ENCODE data around the gene VSTM4. TPM values are rescaled to one million over a fixed set of nuclear protein-coding genes. Genes with fewer than 3 reads are reported as not detected.

Gene VSTM4
- total RNA-seq, 3 donors from 2014 or later (not counting 1 experiment from before 2014, with no cell fraction given), result 0.38 to 0.57 (median 0.45) TPM

- intact Hi-C loops (cut with micrococcal nuclease), result no loop called here
- H3K36me3 Mint-ChIP-seq, result no peaks in the 10 kb centered on the region
- H3K27me3 ChIP-seq (ENCODE audit: control insufficient read depth, insufficient read depth, low read length), result no peaks in the 10 kb centered on the region
These were observed 147.3 kb downstream of the VSTM4 start for GRCh38 chr10:48968036-48968435.

GRCh38 chr10:48965460-48965859 lies 149.9 kb downstream of the VSTM4 start:
- Mint-ChIP-seq H3K27ac (no peak overlapping the region), H3K36me3 (no peaks in the 10 kb centered on the region), H3K4me1 (no peaks in the 10 kb centered on the region), H3K9me3 (no peaks in the 10 kb centered on the region), H3K27me3 (ENCODE audit: low read depth in 2 of 2) (no peaks in the 10 kb centered on the region), H3K4me3 (no peak overlapping the region)
- Histone ChIP-seq H3K27ac (ENCODE audit: low read length) (no peak overlapping the region), H3K4me3 (ENCODE audit: low read length) (no peak overlapping the region), H3K27me3 (ENCODE audit: control insufficient read depth, insufficient read depth, low read length) (no peaks in the 10 kb centered on the region), H3K4me1 (ENCODE audit: control insufficient read depth, insufficient read depth, low read length) (no peaks in the 10 kb centered on the region), H3K36me3 (ENCODE audit: control insufficient read depth, insufficient read depth, low read length) (no peaks in the 10 kb centered on the region), H3K9me3 (ENCODE audit: control insufficient read depth, insufficient read depth, low read length) (no peaks in the 10 kb centered on the region)
- 97% methylated on average over 2 of the region's 4 CpGs for WGBS (ENCODE audit: insufficient coverage)
- ATAC-seq (no peak), DNase-seq (no peak)
- intact Hi-C loops (cut with micrococcal nuclease), result no loop called here
- TF ChIP-seq CTCF (IDR thresholded peaks at IDR 0.05), result no peak

More at GRCh38 chr10:48968036-48968435, 147.3 kb downstream of the VSTM4 start:
- WGBS (ENCODE audit: insufficient coverage), result 93% methylated on average over 3 of the region's 3 CpGs
- DNase-seq (no peak), ATAC-seq (no peak)
- no peak overlapping the region for H3K4me3 ChIP-seq (ENCODE audit: low read length)
- H3K36me3 ChIP-seq (ENCODE audit: control insufficient read depth, insufficient read depth, low read length), result no peaks in the 10 kb centered on the region
- no peak overlapping the region for H3K27ac Mint-ChIP-seq
- no peak overlapping the region for H3K27ac ChIP-seq (ENCODE audit: low read length)
- no peak for TF ChIP-seq CTCF (IDR thresholded peaks at IDR 0.05)
- no peaks in the 10 kb centered on the region for H3K9me3 ChIP-seq (ENCODE audit: control insufficient read depth, insufficient read depth, low read length)
- H3K4me3 Mint-ChIP-seq, result no peak overlapping the region
- no peaks in the 10 kb centered on the region for H3K9me3 Mint-ChIP-seq
- peaks cover 0 to 10% of the 10 kb centered on the region in 2 donors for H3K27me3 Mint-ChIP-seq (ENCODE audit: low read depth in 2 of 2)
- H3K4me1 ChIP-seq (ENCODE audit: control insufficient read depth, insufficient read depth, low read length), result no peaks in the 10 kb centered on the region
- no peaks in the 10 kb centered on the region for H3K4me1 Mint-ChIP-seq

Other genes starting within 250 kb of the VSTM4 start
- gene LRRC18, start 175.7 kb downstream of the VSTM4 start, total RNA-seq, result not detected
- gene FAM170B, start 18.5 kb upstream of the VSTM4 start, total RNA-seq, result not detected
- 10 to 100 TPM; 11.6 to 46.3 (median 29.4) TPM for gene TMEM273, start 72.9 kb upstream of the VSTM4 start, total RNA-seq
- not detected for gene C10orf71, start 183.6 kb upstream of the VSTM4 start, total RNA-seq